Measurements from ENCODE around the gene GALNS. TPM values are rescaled to one million over a fixed set of nuclear protein-coding genes. Genes with fewer than 3 reads are reported as not detected.

Gene GALNS
- total RNA-seq, 1 experiment from 2014 or later: 62.3 TPM

- no peaks in the 10 kb centered on the region for H3K9me3 ChIP-seq (ENCODE audit: insufficient read depth, low read depth)
- peaks cover 15% of the 10 kb centered on the region for H3K4me1 ChIP-seq (replicated peaks; ENCODE audit: insufficient read depth)
- TF ChIP-seq, protein P1, sequence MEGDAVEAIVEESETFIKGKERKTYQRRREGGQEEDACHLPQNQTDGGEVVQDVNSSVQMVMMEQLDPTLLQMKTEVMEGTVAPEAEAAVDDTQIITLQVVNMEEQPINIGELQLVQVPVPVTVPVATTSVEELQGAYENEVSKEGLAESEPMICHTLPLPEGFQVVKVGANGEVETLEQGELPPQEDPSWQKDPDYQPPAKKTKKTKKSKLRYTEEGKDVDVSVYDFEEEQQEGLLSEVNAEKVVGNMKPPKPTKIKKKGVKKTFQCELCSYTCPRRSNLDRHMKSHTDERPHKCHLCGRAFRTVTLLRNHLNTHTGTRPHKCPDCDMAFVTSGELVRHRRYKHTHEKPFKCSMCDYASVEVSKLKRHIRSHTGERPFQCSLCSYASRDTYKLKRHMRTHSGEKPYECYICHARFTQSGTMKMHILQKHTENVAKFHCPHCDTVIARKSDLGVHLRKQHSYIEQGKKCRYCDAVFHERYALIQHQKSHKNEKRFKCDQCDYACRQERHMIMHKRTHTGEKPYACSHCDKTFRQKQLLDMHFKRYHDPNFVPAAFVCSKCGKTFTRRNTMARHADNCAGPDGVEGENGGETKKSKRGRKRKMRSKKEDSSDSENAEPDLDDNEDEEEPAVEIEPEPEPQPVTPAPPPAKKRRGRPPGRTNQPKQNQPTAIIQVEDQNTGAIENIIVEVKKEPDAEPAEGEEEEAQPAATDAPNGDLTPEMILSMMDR (conservative IDR thresholded peaks at IDR 0.05): no peak
- no peak for TF ChIP-seq EZH2 (IDR thresholded peaks at IDR 0.05; ENCODE audit: low read depth)
- peaks cover 26% of the 10 kb centered on the region for H3K79me2 ChIP-seq (ENCODE audit: low read depth)
- peak overlapping the region; percentile 100 for H3K4me2 ChIP-seq
- H2AFZ ChIP-seq: no peak overlapping the region
- CTCF ChIA-PET: interaction anchor here (1.0 kb wide), 1 partner anchor 67 kb away, joined by 3 read pairs; no protein-coding TSS in a partner anchor
- H3F3A ChIP-seq (ENCODE audit: insufficient read depth, low read depth): peaks cover 58% of the 10 kb centered on the region
- POLR2A ChIA-PET (ENCODE audit: unreplicated experiment): no interaction called here
- DNase-seq: no peak
- BruUV-seq (replicated peaks): TSS peak; percentile 38
- peaks cover 3% of the 10 kb centered on the region; the same call in 1 of the 2 replicates for H3K36me3 ChIP-seq (ENCODE audit: low read depth)
- H3K4me3 ChIP-seq: peak overlapping the region; percentile 82
- no peaks in the 10 kb centered on the region for H3K27me3 ChIP-seq (ENCODE audit: insufficient read depth, low read depth)
- no peaks in the 10 kb centered on the region for H3K9me2 ChIP-seq (ENCODE audit: insufficient read depth)
- H4K20me1 ChIP-seq (ENCODE audit: insufficient read depth): peaks cover 22% of the 10 kb centered on the region; the same call in 1 of the 2 replicates
- intact Hi-C loops (cut with micrococcal nuclease; ENCODE audit: unreplicated experiment): loop anchor here (5.0 kb wide), 1 partner anchor 67 kb away; no protein-coding TSS in a partner anchor
- no peak overlapping the region for H3K27ac ChIP-seq
Measured at GRCh38 chr16:88804173-88804551, 52.6 kb downstream of the GALNS start.

DNA sequence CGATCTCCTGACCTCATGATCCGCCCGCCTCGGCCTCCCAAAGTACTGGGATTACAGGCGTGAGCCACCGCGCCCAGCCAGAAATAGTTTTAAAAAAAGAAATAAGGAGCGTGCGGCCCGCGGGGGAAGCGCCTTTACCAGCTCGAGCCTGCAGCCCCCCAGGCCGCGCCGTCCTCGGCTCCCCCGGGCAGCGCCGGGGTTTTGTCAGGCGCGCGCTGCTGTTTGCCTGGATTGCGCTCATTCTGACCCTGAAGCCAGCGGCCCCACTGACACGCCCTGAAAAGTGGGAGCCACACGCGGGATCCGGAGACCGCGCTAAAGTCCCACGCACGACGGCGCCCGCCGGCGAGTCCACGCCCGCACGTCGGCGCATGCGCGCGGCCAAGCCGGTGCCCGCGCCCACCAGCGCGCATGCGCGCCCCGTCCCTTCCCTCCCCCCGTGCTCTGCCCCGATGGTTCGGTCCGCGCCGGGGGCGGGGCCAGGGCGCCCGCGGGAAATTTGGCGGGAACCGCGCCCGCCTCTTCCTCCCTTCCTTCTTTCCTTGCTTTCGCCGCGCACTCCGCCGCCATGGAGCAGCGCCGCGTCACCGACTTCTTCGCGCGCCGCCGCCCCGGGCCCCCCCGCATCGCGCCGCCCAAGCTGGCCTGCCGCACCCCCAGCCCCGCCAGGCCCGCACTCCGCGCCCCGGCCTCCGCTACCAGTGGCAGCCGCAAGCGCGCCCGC is 53.3 kb downstream of the GALNS start, which contains the start of gene CDT1:
CDT1 (plus strand) TSS at position 526 of the 724 bp plus-strand sequence; CDS start at position 569, 43 bp downstream.
- intact Hi-C loops (cut with micrococcal nuclease; ENCODE audit: unreplicated experiment): loop anchor here (2.0 to 5.0 kb wide), 2 partner anchors 39 to 66 kb away; no protein-coding TSS in a partner anchor
- ChIA-PET CTCF (interaction anchor here (0.7 kb wide), 1 partner anchor 364 kb away, joined by 3 read pairs; no protein-coding TSS in a partner anchor), POLR2A (ENCODE audit: unreplicated experiment) (interaction anchor here (0.6 to 0.7 kb wide), 3 partner anchors 9 to 33 kb away, joined by 3 to 20 read pairs (median 11); no protein-coding TSS in a partner anchor)
- peaks cover 20% of the 10 kb centered on the region; the same call in 1 of the 2 replicates for H4K20me1 ChIP-seq (ENCODE audit: insufficient read depth)
- H2AFZ ChIP-seq: peak within 1 kb of the TSS; percentile 83
- peak within 1 kb of the TSS; percentile 58 for H3K27ac ChIP-seq
- no peaks in the 10 kb centered on the region for H3K36me3 ChIP-seq (ENCODE audit: low read depth)
- no TSS peak for BruUV-seq (replicated peaks)
- H3K27me3 ChIP-seq (ENCODE audit: insufficient read depth, low read depth): no peaks in the 10 kb centered on the region
- peak within 1 kb of the TSS; percentile 100 for H3K4me2 ChIP-seq
- H3K79me2 ChIP-seq (ENCODE audit: low read depth): peaks cover 26% of the 10 kb centered on the region
- peak in 1 of 2 experiments; percentile 89 for DNase-seq
- peaks cover 51% of the 10 kb centered on the region for H3F3A ChIP-seq (ENCODE audit: insufficient read depth, low read depth)
- no peaks in the 10 kb centered on the region for H3K9me3 ChIP-seq (ENCODE audit: insufficient read depth, low read depth)
- TF ChIP-seq, protein P1 (conservative IDR thresholded peaks at IDR 0.05): no peak
- TF ChIP-seq EZH2 (IDR thresholded peaks at IDR 0.05; ENCODE audit: low read depth): no peak
- no peaks in the 10 kb centered on the region for H3K9me2 ChIP-seq (ENCODE audit: insufficient read depth)
- H3K4me1 ChIP-seq (replicated peaks; ENCODE audit: insufficient read depth): peaks cover 15% of the 10 kb centered on the region
- H3K4me3 ChIP-seq: peak within 1 kb of the TSS; percentile 82

DNA sequence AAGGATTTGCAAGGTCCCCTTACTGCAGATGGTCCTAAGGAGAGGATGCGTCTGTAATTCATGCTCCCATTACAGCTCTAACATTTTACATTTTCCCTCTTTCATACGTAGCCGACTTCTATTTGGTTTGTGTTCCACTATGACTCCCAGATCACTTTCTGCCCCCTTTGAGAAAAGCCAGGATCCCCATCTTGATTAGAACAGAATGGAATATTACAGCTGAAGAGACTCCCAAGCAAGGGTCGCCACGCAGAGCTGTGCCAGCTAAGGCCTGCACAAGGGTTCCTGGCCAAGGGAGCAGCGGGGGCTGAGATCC is 56.5 kb downstream of the GALNS start:
- no TSS peak for BruUV-seq (replicated peaks)
- CTCF ChIA-PET: interaction anchor here (0.8 kb wide), 1 partner anchor 63 kb away, joined by 4 read pairs; no protein-coding TSS in a partner anchor

More for the DNA sequence above, 56.5 kb downstream of the GALNS start:
- intact Hi-C loops (cut with micrococcal nuclease; ENCODE audit: unreplicated experiment): loop anchor here (5.0 kb wide), 1 partner anchor 63 kb away; no protein-coding TSS in a partner anchor
- no peak overlapping the region for H3K27ac ChIP-seq
- no peaks in the 10 kb centered on the region for H3K36me3 ChIP-seq (ENCODE audit: low read depth)
- no peaks in the 10 kb centered on the region for H3K27me3 ChIP-seq (ENCODE audit: insufficient read depth, low read depth)
- no peaks in the 10 kb centered on the region for H4K20me1 ChIP-seq (ENCODE audit: insufficient read depth)
- no peaks in the 10 kb centered on the region for H3K9me3 ChIP-seq (ENCODE audit: insufficient read depth, low read depth)
- peaks cover 15% of the 10 kb centered on the region for H3K4me1 ChIP-seq (replicated peaks; ENCODE audit: insufficient read depth)
- peaks cover 26% of the 10 kb centered on the region for H3F3A ChIP-seq (ENCODE audit: insufficient read depth, low read depth)
- no peak for DNase-seq
- peaks cover 12% of the 10 kb centered on the region for H3K79me2 ChIP-seq (ENCODE audit: low read depth)
- TF ChIP-seq EZH2 (IDR thresholded peaks at IDR 0.05; ENCODE audit: low read depth): no peak
- TF ChIP-seq, protein P1 (conservative IDR thresholded peaks at IDR 0.05): no peak
- H3K4me3 ChIP-seq: no peak overlapping the region
- no peak overlapping the region for H3K4me2 ChIP-seq
- H2AFZ ChIP-seq: no peak overlapping the region
- POLR2A ChIA-PET (ENCODE audit: unreplicated experiment): no interaction called here
- no peaks in the 10 kb centered on the region for H3K9me2 ChIP-seq (ENCODE audit: insufficient read depth)
